WTC11 (cell line): ENCODE measurements around the gene PDLIM5. TPM values are rescaled to one million over a fixed set of nuclear protein-coding genes. Genes with fewer than 3 reads are reported as not detected.

Source experiments
- ATAC-seq: fragments of 200-7000 bp; cut with Tn5 transposase; 2 replicates; pipeline ENCODE4 v1.10.0; 2021; ENCODE audit warnings: mild to moderate bottlenecking, moderate library complexity
- CTCF ChIA-PET: fragments of 300-600 bp; sonication (Branson Sonifier 250); formaldehyde crosslinking; loops from one replicate; lab custom pipeline; 2021; ENCODE audit warnings: antibody characterized with exemption; lab: Charles Lee
- POLR2A ChIA-PET: fragments of 350-600 bp; sonication (Branson Sonifier 250); formaldehyde crosslinking; loops from one replicate; lab custom pipeline; 2021; ENCODE audit warnings: antibody characterized with exemption; lab: Charles Lee
- DNase-seq: peaks from one replicate; pipeline ENCODE4 v3.0.0; 2021; ENCODE audit warnings: low spot score
- H3K27ac Mint-ChIP-seq: 2 replicates; pipeline ENCODE4 v1.8.0; 2021; ENCODE audit warnings: mixed read lengths
- H3K27me3 Mint-ChIP-seq: 2 replicates; pipeline ENCODE4 v1.8.0; 2021; ENCODE audit warnings: low read depth, mild to moderate bottlenecking, moderate library complexity, mixed read lengths
- H3K36me3 Mint-ChIP-seq: 2 replicates; pipeline ENCODE4 v1.8.0; 2021; ENCODE audit warnings: mixed read lengths
- H3K4me1 Mint-ChIP-seq: 2 replicates; pipeline ENCODE4 v1.8.0; 2022; ENCODE audit warnings: mixed read lengths
- H3K4me3 Mint-ChIP-seq: 2 replicates; pipeline ENCODE4 v1.8.0; 2021; ENCODE audit warnings: mild to moderate bottlenecking, moderate library complexity, mixed read lengths
- H3K9me3 Mint-ChIP-seq: 2 replicates; pipeline ENCODE4 v1.8.0; 2021; ENCODE audit warnings: mixed read lengths
- ATF1 ChIP-seq: sonication (generic); formaldehyde crosslinking; IDR thresholded peaks from 2 replicates; pipeline ENCODE4 v1.8.1; 2023; ENCODE audit warnings: mild to moderate bottlenecking, moderate library complexity, missing genetic modification reagents
- CREM ChIP-seq: sonication (generic); formaldehyde crosslinking; IDR thresholded peaks from 2 replicates; pipeline ENCODE4 v1.8.1; 2022; ENCODE audit warnings: mild to moderate bottlenecking, missing genetic modification reagents, moderate library complexity
- E2F5 ChIP-seq: sonication (generic); formaldehyde crosslinking; IDR thresholded peaks from 2 replicates; pipeline ENCODE4 v1.8.1; 2022; ENCODE audit warnings: mild to moderate bottlenecking, moderate library complexity, missing genetic modification reagents
- ZNF138 ChIP-seq: sonication (generic); formaldehyde crosslinking; conservative IDR thresholded peaks from 2 replicates; pipeline ENCODE4 v1.8.1; 2022; ENCODE audit warnings: mild to moderate bottlenecking, moderate library complexity, missing genetic modification reagents
- ZNF232 ChIP-seq: sonication (generic); formaldehyde crosslinking; IDR thresholded peaks from 2 replicates; pipeline ENCODE4 v1.8.0; 2022; ENCODE audit warnings: mild to moderate bottlenecking, missing genetic modification reagents
- total RNA-seq: library from RNA; stranded (reverse); gene quantifications from 3 replicates; pipeline ENCODE4 v1.2.3, GENCODE V29; 2021
- TF ChIP-seq, protein P1 (sequence below): sonication (generic); formaldehyde crosslinking; IDR thresholded peaks from 2 replicates; pipeline ENCODE4 v1.8.1; 2023; ENCODE audit warnings: mild to moderate bottlenecking, missing genetic modification reagents, borderline replicate concordance
- TF ChIP-seq, protein P2 (sequence below): sonication (generic); formaldehyde crosslinking; IDR thresholded peaks from 2 replicates; pipeline ENCODE4 v1.8.1; 2023; ENCODE audit warnings: mild to moderate bottlenecking, missing genetic modification reagents
- TF ChIP-seq, protein P3 (sequence below): sonication (generic); formaldehyde crosslinking; IDR thresholded peaks from 2 replicates; pipeline ENCODE4 v1.8.1; 2022; ENCODE audit warnings: low read depth, mild to moderate bottlenecking, moderate library complexity, missing genetic modification reagents, borderline replicate concordance
- TF ChIP-seq, protein P4 (sequence below): sonication (generic); formaldehyde crosslinking; IDR thresholded peaks from 2 replicates; pipeline ENCODE4 v1.8.1; 2022; ENCODE audit warnings: mild to moderate bottlenecking, missing genetic modification reagents, moderate library complexity, borderline replicate concordance
- TF ChIP-seq, protein P5 (sequence below): fragments of 250-450 bp; sonication (Bioruptor Pico); conservative IDR thresholded peaks from 2 replicates; pipeline ENCODE4 v1.9.0; 2021; ENCODE audit warnings: mild to moderate bottlenecking
- TF ChIP-seq, protein P6 (sequence below): sonication (generic); formaldehyde crosslinking; IDR thresholded peaks from 2 replicates; pipeline ENCODE4 v1.8.0; 2022; ENCODE audit warnings: mild to moderate bottlenecking, missing genetic modification reagents
- TF ChIP-seq, protein P7 (sequence below): sonication (generic); formaldehyde crosslinking; IDR thresholded peaks from 2 replicates; pipeline ENCODE4 v1.8.1; 2023; ENCODE audit warnings: mild to moderate bottlenecking, moderate library complexity, missing genetic modification reagents
- TF ChIP-seq, protein P8 (sequence below): sonication (generic); formaldehyde crosslinking; IDR thresholded peaks from 2 replicates; pipeline ENCODE4 v1.8.0; 2023; ENCODE audit warnings: mild to moderate bottlenecking, missing genetic modification reagents
- TF ChIP-seq, protein P9 (sequence below): sonication (generic); formaldehyde crosslinking; IDR thresholded peaks from 2 replicates; pipeline ENCODE4 v1.8.0; 2023; ENCODE audit warnings: missing genetic modification reagents

PDLIM5 gene
- total RNA-seq, 1 experiment from 2014 or later, result 51.5 TPM

DNA sequence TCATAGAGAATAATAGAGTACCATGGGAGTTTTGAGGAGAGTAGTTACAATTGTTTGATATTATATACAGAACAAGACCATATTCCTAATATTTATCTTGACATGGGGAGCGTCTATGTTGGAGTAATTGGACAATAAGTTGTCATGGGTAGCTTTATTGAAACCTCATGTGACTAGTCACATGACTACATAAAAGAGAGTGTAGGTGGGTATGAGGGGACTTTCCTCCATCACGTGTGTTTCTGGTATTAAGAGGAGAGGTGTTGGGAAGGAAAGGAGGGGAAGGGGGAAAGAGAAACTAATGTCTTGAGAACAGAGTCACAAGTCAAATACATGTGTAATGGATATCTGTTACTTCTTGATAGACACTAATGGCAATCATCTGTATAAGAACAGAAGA, 33.1 kb downstream of the PDLIM5 start:
- ChIA-PET CTCF (no interaction called here), POLR2A (no interaction called here)
- Mint-ChIP-seq H3K36me3 (no peaks in the 10 kb centered on the region), H3K4me3 (no peak overlapping the region), H3K4me1 (peaks cover 11% of the 10 kb centered on the region), H3K27ac (no peak overlapping the region), H3K27me3 (no peaks in the 10 kb centered on the region), H3K9me3 (no peaks in the 10 kb centered on the region)
- ATAC-seq (no peak), DNase-seq (no peak)
- TF ChIP-seq, protein P1, sequence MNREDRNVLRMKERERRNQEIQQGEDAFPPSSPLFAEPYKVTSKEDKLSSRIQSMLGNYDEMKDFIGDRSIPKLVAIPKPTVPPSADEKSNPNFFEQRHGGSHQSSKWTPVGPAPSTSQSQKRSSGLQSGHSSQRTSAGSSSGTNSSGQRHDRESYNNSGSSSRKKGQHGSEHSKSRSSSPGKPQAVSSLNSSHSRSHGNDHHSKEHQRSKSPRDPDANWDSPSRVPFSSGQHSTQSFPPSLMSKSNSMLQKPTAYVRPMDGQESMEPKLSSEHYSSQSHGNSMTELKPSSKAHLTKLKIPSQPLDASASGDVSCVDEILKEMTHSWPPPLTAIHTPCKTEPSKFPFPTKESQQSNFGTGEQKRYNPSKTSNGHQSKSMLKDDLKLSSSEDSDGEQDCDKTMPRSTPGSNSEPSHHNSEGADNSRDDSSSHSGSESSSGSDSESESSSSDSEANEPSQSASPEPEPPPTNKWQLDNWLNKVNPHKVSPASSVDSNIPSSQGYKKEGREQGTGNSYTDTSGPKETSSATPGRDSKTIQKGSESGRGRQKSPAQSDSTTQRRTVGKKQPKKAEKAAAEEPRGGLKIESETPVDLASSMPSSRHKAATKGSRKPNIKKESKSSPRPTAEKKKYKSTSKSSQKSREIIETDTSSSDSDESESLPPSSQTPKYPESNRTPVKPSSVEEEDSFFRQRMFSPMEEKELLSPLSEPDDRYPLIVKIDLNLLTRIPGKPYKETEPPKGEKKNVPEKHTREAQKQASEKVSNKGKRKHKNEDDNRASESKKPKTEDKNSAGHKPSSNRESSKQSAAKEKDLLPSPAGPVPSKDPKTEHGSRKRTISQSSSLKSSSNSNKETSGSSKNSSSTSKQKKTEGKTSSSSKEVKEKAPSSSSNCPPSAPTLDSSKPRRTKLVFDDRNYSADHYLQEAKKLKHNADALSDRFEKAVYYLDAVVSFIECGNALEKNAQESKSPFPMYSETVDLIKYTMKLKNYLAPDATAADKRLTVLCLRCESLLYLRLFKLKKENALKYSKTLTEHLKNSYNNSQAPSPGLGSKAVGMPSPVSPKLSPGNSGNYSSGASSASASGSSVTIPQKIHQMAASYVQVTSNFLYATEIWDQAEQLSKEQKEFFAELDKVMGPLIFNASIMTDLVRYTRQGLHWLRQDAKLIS (CRISPR knock-in tag), result no peak
- TF ChIP-seq CREM, result no peak
- TF ChIP-seq, protein P2, sequence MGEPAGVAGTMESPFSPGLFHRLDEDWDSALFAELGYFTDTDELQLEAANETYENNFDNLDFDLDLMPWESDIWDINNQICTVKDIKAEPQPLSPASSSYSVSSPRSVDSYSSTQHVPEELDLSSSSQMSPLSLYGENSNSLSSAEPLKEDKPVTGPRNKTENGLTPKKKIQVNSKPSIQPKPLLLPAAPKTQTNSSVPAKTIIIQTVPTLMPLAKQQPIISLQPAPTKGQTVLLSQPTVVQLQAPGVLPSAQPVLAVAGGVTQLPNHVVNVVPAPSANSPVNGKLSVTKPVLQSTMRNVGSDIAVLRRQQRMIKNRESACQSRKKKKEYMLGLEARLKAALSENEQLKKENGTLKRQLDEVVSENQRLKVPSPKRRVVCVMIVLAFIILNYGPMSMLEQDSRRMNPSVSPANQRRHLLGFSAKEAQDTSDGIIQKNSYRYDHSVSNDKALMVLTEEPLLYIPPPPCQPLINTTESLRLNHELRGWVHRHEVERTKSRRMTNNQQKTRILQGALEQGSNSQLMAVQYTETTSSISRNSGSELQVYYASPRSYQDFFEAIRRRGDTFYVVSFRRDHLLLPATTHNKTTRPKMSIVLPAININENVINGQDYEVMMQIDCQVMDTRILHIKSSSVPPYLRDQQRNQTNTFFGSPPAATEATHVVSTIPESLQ (CRISPR knock-in tag), result no peak

GRCh38 chr4:94486372-94486801, 34.6 kb downstream of the PDLIM5 start:
- H3K4me1 Mint-ChIP-seq, result peaks cover 6% of the 10 kb centered on the region
- ATAC-seq (no peak), DNase-seq (no peak)
- H3K9me3 Mint-ChIP-seq, result no peaks in the 10 kb centered on the region
- no peaks in the 10 kb centered on the region for H3K36me3 Mint-ChIP-seq
- CTCF ChIA-PET, result no interaction called here
- H3K27ac Mint-ChIP-seq, result no peak overlapping the region
- POLR2A ChIA-PET, result no interaction called here
- H3K27me3 Mint-ChIP-seq, result no peaks in the 10 kb centered on the region
- H3K4me3 Mint-ChIP-seq, result no peak overlapping the region
- TF ChIP-seq, protein P3, sequence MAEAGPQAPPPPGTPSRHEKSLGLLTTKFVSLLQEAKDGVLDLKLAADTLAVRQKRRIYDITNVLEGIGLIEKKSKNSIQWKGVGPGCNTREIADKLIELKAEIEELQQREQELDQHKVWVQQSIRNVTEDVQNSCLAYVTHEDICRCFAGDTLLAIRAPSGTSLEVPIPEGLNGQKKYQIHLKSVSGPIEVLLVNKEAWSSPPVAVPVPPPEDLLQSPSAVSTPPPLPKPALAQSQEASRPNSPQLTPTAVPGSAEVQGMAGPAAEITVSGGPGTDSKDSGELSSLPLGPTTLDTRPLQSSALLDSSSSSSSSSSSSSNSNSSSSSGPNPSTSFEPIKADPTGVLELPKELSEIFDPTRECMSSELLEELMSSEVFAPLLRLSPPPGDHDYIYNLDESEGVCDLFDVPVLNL, result no peak
- TF ChIP-seq, protein P4, sequence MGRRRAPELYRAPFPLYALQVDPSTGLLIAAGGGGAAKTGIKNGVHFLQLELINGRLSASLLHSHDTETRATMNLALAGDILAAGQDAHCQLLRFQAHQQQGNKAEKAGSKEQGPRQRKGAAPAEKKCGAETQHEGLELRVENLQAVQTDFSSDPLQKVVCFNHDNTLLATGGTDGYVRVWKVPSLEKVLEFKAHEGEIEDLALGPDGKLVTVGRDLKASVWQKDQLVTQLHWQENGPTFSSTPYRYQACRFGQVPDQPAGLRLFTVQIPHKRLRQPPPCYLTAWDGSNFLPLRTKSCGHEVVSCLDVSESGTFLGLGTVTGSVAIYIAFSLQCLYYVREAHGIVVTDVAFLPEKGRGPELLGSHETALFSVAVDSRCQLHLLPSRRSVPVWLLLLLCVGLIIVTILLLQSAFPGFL (CRISPR knock-in tag), result no peak
- no peak for TF ChIP-seq ZNF232
- TF ChIP-seq, protein P5, sequence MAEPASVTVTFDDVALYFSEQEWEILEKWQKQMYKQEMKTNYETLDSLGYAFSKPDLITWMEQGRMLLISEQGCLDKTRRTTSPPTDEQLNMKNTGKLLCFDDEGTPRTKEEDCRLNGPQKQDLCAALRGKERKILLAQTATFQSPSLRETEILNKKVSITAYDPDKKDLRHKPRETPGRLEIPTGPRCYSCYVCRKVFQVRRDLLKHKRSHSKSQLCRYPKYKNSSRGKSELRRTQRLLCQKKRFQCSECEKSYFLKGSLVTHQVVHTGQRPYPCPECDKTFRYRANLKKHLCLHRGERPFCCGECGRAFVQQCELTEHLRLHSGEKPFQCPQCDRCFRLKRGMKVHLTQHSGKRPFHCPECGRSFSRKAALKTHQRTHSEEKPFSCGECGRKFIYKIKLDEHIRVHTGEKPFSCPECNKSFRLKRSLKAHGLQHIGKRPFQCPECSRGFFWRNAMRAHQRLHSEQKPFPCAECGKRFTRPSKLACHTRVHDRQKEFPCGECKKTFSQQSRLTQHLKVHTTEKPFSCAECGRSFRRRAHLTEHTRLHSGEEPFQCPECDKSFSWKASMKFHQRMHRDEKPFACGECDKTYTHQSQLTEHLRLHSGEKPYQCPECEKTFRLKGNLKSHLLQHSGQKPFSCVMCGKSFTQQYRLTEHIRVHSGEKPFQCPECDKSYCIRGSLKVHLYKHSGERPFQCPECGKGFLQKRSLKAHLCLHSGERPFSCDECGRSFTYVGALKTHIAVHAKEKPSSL (CRISPR knock-in tag), result no peak
- no peak for TF ChIP-seq ATF1 (CRISPR knock-in tag)
- TF ChIP-seq, protein P6, sequence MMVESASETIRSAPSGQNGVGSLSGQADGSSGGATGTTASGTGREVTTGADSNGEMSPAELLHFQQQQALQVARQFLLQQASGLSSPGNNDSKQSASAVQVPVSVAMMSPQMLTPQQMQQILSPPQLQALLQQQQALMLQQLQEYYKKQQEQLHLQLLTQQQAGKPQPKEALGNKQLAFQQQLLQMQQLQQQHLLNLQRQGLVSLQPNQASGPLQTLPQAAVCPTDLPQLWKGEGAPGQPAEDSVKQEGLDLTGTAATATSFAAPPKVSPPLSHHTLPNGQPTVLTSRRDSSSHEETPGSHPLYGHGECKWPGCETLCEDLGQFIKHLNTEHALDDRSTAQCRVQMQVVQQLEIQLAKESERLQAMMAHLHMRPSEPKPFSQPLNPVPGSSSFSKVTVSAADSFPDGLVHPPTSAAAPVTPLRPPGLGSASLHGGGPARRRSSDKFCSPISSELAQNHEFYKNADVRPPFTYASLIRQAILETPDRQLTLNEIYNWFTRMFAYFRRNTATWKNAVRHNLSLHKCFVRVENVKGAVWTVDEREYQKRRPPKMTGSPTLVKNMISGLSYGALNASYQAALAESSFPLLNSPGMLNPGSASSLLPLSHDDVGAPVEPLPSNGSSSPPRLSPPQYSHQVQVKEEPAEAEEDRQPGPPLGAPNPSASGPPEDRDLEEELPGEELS (CRISPR knock-in tag), result no peak
- TF ChIP-seq, protein P7, sequence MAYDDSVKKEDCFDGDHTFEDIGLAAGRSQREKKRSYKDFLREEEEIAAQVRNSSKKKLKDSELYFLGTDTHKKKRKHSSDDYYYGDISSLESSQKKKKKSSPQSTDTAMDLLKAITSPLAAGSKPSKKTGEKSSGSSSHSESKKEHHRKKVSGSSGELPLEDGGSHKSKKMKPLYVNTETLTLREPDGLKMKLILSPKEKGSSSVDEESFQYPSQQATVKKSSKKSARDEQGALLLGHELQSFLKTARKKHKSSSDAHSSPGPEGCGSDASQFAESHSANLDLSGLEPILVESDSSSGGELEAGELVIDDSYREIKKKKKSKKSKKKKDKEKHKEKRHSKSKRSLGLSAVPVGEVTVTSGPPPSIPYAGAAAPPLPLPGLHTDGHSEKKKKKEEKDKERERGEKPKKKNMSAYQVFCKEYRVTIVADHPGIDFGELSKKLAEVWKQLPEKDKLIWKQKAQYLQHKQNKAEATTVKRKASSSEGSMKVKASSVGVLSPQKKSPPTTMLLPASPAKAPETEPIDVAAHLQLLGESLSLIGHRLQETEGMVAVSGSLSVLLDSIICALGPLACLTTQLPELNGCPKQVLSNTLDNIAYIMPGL (CRISPR knock-in tag), result no peak
- TF ChIP-seq ZNF138 (CRISPR knock-in tag), result no peak
- TF ChIP-seq E2F5 (CRISPR knock-in tag), result no peak
- TF ChIP-seq, protein P8, sequence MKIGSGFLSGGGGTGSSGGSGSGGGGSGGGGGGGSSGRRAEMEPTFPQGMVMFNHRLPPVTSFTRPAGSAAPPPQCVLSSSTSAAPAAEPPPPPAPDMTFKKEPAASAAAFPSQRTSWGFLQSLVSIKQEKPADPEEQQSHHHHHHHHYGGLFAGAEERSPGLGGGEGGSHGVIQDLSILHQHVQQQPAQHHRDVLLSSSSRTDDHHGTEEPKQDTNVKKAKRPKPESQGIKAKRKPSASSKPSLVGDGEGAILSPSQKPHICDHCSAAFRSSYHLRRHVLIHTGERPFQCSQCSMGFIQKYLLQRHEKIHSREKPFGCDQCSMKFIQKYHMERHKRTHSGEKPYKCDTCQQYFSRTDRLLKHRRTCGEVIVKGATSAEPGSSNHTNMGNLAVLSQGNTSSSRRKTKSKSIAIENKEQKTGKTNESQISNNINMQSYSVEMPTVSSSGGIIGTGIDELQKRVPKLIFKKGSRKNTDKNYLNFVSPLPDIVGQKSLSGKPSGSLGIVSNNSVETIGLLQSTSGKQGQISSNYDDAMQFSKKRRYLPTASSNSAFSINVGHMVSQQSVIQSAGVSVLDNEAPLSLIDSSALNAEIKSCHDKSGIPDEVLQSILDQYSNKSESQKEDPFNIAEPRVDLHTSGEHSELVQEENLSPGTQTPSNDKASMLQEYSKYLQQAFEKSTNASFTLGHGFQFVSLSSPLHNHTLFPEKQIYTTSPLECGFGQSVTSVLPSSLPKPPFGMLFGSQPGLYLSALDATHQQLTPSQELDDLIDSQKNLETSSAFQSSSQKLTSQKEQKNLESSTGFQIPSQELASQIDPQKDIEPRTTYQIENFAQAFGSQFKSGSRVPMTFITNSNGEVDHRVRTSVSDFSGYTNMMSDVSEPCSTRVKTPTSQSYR (CRISPR knock-in tag), result no peak
- TF ChIP-seq, protein P9, sequence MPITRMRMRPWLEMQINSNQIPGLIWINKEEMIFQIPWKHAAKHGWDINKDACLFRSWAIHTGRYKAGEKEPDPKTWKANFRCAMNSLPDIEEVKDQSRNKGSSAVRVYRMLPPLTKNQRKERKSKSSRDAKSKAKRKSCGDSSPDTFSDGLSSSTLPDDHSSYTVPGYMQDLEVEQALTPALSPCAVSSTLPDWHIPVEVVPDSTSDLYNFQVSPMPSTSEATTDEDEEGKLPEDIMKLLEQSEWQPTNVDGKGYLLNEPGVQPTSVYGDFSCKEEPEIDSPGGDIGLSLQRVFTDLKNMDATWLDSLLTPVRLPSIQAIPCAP (CRISPR knock-in tag), result no peak
